GM13976 (cell line): Measurements from ENCODE around the gene ZIC2.
"Not testable (repeated sequence)": the region's sequence is repeated elsewhere in the genome, so short reads cannot be mapped to it uniquely, and the experiment has no call there.

ENCODE experiments used
- DNase-seq: peaks from one replicate; pipeline ENCODE4 v3.0.0; 2012; ENCODE audit warnings: low spot score
- in situ Hi-C: fragments of 300-500 bp; cut with MboI; formaldehyde crosslinking; loops from one replicate; pipeline ENCODE4 v1.12.0; 2022; ENCODE audit warnings: low sequenced_read_pairs, mixed read lengths, inconsistent platforms; ENCODE audit not compliant: unreplicated experiment
- TF ChIP-seq, protein P1 (sequence below): IDR thresholded peaks from 2 replicates; pipeline ENCODE4 v1.5.1; 2012; ENCODE audit warnings: borderline replicate concordance, mild to moderate bottlenecking; ENCODE audit not compliant: insufficient read depth; ENCODE audit errors: extremely low read depth, missing control alignments, control extremely low read depth

Gene ZIC2

DNA sequence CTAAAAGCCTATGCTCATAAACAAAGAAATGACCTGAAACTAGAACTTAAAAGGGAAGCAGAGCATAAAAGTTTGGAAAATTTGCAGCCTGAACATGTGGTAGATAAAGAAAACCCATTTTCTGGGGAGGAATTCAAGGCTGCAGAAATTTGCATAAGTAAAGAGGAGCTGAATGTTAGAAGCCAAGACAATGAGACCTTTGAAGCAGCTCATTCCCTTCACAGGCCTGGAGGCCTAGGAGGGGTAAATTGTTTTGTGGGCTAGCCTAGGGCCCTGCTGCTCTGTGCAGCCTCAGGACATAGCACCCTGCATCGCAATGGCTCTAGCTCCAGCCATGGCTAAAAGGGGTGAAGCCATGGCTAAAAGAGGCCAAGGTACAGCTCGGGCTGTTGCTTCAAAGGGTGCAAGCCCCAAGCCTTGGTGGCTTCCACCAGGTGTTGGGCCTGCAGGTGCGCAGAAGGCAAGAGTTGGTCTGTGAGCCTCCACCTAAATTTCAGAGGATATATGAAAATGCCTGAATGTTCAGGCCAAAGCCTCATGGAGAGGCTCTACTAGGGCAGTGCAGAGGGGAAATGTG is 38.3 kb downstream of the ZIC2 start:
- TF ChIP-seq, protein P1, sequence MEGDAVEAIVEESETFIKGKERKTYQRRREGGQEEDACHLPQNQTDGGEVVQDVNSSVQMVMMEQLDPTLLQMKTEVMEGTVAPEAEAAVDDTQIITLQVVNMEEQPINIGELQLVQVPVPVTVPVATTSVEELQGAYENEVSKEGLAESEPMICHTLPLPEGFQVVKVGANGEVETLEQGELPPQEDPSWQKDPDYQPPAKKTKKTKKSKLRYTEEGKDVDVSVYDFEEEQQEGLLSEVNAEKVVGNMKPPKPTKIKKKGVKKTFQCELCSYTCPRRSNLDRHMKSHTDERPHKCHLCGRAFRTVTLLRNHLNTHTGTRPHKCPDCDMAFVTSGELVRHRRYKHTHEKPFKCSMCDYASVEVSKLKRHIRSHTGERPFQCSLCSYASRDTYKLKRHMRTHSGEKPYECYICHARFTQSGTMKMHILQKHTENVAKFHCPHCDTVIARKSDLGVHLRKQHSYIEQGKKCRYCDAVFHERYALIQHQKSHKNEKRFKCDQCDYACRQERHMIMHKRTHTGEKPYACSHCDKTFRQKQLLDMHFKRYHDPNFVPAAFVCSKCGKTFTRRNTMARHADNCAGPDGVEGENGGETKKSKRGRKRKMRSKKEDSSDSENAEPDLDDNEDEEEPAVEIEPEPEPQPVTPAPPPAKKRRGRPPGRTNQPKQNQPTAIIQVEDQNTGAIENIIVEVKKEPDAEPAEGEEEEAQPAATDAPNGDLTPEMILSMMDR = no peak
- DNase-seq = no peak
- in situ Hi-C loops = no loop called here

DNA sequence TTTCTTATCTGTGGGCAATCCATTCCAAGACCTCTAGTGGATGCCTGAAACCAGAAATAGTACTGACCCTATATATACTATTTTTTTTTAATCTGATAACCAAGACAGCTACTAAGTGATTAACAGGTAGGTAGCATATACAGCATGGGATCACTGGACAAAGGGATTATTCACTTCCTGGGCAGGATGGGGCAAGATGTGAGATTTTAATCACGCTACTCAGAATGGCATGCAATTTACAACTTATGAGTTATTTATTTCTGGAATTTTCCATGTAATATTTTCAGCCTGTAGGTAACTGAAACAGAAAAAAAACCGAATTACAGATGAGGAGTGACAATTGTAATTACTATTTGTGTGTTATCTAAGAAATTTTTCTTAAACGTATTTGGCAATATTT is 41.2 kb downstream of the ZIC2 start:
- in situ Hi-C loops = no loop called here
- TF ChIP-seq, protein P1 = no peak
- no peak for DNase-seq

DNA sequence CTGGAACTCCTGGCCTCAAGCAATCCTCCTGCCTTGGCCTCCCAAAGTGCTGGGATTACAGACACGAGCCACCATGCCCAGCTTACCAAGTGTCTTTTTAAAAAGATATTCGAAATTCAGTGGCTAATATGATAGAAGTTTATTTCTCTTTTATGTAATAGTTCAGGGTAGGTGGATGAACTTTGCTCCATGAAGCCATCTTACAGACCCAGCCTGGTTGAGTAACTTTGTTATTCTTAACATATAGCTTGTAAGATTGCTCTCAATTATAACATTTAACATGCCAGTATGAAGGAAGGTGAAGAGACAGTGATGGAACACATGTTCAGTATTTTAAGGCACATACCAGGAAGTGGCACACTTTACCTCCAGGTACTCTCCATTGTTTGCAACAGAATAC is 42.4 kb downstream of the ZIC2 start:
- TF ChIP-seq, protein P1 = no peak

DNA sequence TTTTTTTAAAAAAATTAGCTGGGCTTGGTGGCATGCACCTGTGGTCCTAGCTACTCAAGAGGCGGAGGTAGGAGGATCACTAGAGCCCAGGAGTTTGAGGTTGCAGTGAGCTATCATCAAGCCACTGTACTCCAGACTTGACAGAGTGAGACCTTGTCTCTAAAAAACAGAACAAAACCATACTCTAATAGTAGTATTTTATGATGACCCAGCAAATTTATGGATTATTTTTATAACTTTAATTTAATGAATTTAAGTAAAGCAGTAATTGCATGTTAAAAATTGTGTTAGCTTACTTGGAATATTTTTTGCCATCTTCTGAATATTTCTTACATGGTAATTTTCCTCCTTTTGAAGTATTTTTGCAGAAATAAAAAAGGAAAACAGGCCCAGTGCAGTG is 48.3 kb downstream of the ZIC2 start:
- TF ChIP-seq, protein P1 = no peak
- DNase-seq = no peak
- in situ Hi-C loops = no loop called here

More for the DNA sequence above, 42.4 kb downstream of the ZIC2 start:
- no peak for DNase-seq
- in situ Hi-C loops = no loop called here

DNA sequence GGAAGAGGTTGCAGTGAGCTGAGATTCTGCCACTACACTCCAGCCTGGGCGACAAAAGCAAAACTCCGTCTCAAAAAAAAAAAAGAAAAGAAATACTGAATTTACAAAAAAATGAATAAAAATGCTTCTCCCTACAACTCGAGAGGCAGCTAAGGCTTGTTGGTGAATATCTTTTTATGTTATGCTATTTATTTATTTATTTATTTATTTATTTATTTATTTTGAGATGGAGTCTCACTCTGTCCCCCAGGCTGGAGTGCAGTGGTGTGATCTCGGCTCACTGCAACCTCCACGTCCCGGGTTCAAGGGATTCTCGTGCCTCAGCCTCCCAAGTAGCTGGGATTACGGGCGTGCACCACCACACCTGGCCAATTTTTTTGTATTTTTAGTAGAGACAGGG is 51.1 kb downstream of the ZIC2 start:
- DNase-seq, in situ Hi-C loops: not testable (repeated sequence)

DNA sequence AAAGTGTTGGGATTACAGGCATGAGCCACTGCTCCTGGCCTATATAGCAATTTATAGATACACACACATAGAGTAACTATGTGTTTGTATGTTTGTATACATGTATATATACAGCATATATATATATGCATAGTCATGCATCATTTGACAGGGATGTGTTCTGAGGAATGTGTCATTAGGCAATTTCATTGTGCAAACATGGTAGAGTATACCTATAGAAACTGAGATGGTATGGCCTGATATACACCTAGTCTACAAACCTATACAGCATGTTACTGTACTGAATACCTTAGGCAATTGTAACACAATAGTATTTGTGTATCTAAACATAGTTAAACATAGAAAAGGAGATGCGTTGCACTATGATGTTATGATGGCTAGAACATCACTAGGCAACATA is 54.4 kb downstream of the ZIC2 start:
- in situ Hi-C loops = no loop called here
- no peak for DNase-seq
- TF ChIP-seq, protein P1 = no peak
